Activated gamma-delta T cell treated with anti-CD3 and anti-CD28 coated beads, Interleukin-2, amount 50 U/mL, for 16 hours (primary cell): ENCODE data around the gene KCMF1.

Experiments used
- DNase-seq: peaks from one replicate; pipeline ENCODE4 v3.0.0-alpha.2; 2020; ENCODE audit warnings: low read depth

Gene KCMF1

GRCh38 chr2:84980263-84980983 lies 9.5 kb downstream of the KCMF1 start:
- no peak for DNase-seq

GRCh38 chr2:84986018-84986417 lies 15.1 kb downstream of the KCMF1 start:
- no peak for DNase-seq

GRCh38 chr2:84989422-84989821 lies 18.5 kb downstream of the KCMF1 start:
- DNase-seq, result no peak

GRCh38 chr2:84989927-84990326 lies 19.0 kb downstream of the KCMF1 start:
- no peak for DNase-seq

- DNase-seq, result no peak
Observed at GRCh38 chr2:84991404-84992160, 20.6 kb downstream of the KCMF1 start.

GRCh38 chr2:84995826-84996225 lies 24.9 kb downstream of the KCMF1 start:
- no peak for DNase-seq

GRCh38 chr2:84996909-84997308 lies 25.9 kb downstream of the KCMF1 start:
- DNase-seq, result no peak

GRCh38 chr2:84999553-84999955 lies 28.6 kb downstream of the KCMF1 start:
- no peak for DNase-seq

GRCh38 chr2:85001595-85001994 lies 30.6 kb downstream of the KCMF1 start:
- DNase-seq, result no peak

- no peak for DNase-seq
Observed at GRCh38 chr2:85002534-85002933, 31.6 kb downstream of the KCMF1 start.

GRCh38 chr2:85008252-85008651 lies 37.3 kb downstream of the KCMF1 start:
- no peak for DNase-seq

- no peak for DNase-seq
Observed at GRCh38 chr2:85009019-85009618, 38.2 kb downstream of the KCMF1 start.

GRCh38 chr2:85010404-85010803 lies 39.4 kb downstream of the KCMF1 start:
- no peak for DNase-seq

GRCh38 chr2:85011098-85011497 lies 40.1 kb downstream of the KCMF1 start:
- DNase-seq, result no peak

- no peak for DNase-seq
Observed at GRCh38 chr2:85011747-85012146, 40.8 kb downstream of the KCMF1 start.

GRCh38 chr2:85012431-85012830 lies 41.5 kb downstream of the KCMF1 start:
- DNase-seq, result no peak

GRCh38 chr2:85012855-85013254 lies 41.9 kb downstream of the KCMF1 start:
- no peak for DNase-seq

GRCh38 chr2:85015653-85016360 lies 44.8 kb downstream of the KCMF1 start:
- DNase-seq, result no peak

GRCh38 chr2:85016446-85016845 lies 45.5 kb downstream of the KCMF1 start:
- no peak for DNase-seq

- no peak for DNase-seq
Observed at GRCh38 chr2:85017411-85018048, 46.6 kb downstream of the KCMF1 start.

- no peak for DNase-seq
Observed at GRCh38 chr2:85018049-85018447, 47.1 kb downstream of the KCMF1 start.

- DNase-seq, result no peak
Observed at GRCh38 chr2:85019121-85019520, 48.2 kb downstream of the KCMF1 start.
